ENCODE measurements around the gene NOS1AP. TPM values are rescaled to one million over a fixed set of nuclear protein-coding genes. Genes with fewer than 3 reads are reported as not detected.

NOS1AP gene
- total RNA-seq, 1 experiment from 2014 or later: 2.6 TPM

- Histone ChIP-seq H2AFZ (ENCODE audit: low read length) (no peak overlapping the region), H3K36me3 (ENCODE audit: low read depth, low read length) (no peaks in the 10 kb centered on the region), H4K20me1 (ENCODE audit: low read length) (no peaks in the 10 kb centered on the region), H3K4me1 (ENCODE audit: insufficient read depth, low read length) (no peaks in the 10 kb centered on the region), H3K9me3 (ENCODE audit: low read length) (no peaks in the 10 kb centered on the region), H3K27ac (ENCODE audit: low read length) (no peak overlapping the region), H3K4me3 (ENCODE audit: low read length) (no peak overlapping the region), H3K79me2 (ENCODE audit: low read length) (no peaks in the 10 kb centered on the region), H3K9ac (ENCODE audit: low read length) (no peak overlapping the region), H3K4me2 (ENCODE audit: low read length) (no peak overlapping the region), H3F3A (ENCODE audit: low read length, unreplicated experiment) (no peaks in the 10 kb centered on the region), H3K9me2 (replicated peaks; ENCODE audit: low read length) (no peaks in the 10 kb centered on the region), H3K27me3 (ENCODE audit: low read length) (no peaks in the 10 kb centered on the region)
- intact Hi-C loops (cut with micrococcal nuclease): no loop called here
- BruUV-seq (replicated peaks): no TSS peak
- POLR2A ChIA-PET (ENCODE audit: unreplicated experiment): no interaction called here
- TF ChIP-seq EZH2phosphoT487 (IDR thresholded peaks at IDR 0.05; ENCODE audit: borderline replicate concordance, low read length) (no peak), CTCF (conservative IDR thresholded peaks at IDR 0.05; ENCODE audit: low read depth, low read length) (no peak), EZH2 (IDR thresholded peaks at IDR 0.05; ENCODE audit: low read length, unreplicated experiment) (no peak)
- CTCF ChIA-PET: no interaction called here
- no peak for ATAC-seq
- no peak for DNase-seq
Measured at GRCh38 chr1:162364498-162364897, 295.0 kb downstream of the NOS1AP start.

GRCh38 chr1:162365284-162366020 is 296.0 kb downstream of the NOS1AP start:
- no peaks in the 10 kb centered on the region for H3K79me2 ChIP-seq (ENCODE audit: low read length)
- no peaks in the 10 kb centered on the region for H3K9me3 ChIP-seq (ENCODE audit: low read length)
- H3F3A ChIP-seq (ENCODE audit: low read length, unreplicated experiment): no peaks in the 10 kb centered on the region
- H3K27ac ChIP-seq (ENCODE audit: low read length): no peak overlapping the region
- TF ChIP-seq CTCF (conservative IDR thresholded peaks at IDR 0.05; ENCODE audit: low read depth, low read length): no peak
- no peak overlapping the region for H3K4me3 ChIP-seq (ENCODE audit: low read length)
- no peak overlapping the region for H3K4me2 ChIP-seq (ENCODE audit: low read length)
- no peak overlapping the region for H3K9ac ChIP-seq (ENCODE audit: low read length)
- H2AFZ ChIP-seq (ENCODE audit: low read length): no peak overlapping the region
- no peaks in the 10 kb centered on the region for H4K20me1 ChIP-seq (ENCODE audit: low read length)
- no peak for ATAC-seq
- no peaks in the 10 kb centered on the region for H3K36me3 ChIP-seq (ENCODE audit: low read depth, low read length)
- BruUV-seq (replicated peaks): no TSS peak
- no peaks in the 10 kb centered on the region for H3K4me1 ChIP-seq (ENCODE audit: insufficient read depth, low read length)
- DNase-seq: no peak
- ChIA-PET CTCF (interaction anchor here (0.8 kb wide), 1 partner anchor 8 kb away, joined by 3 read pairs; no protein-coding TSS in a partner anchor), POLR2A (ENCODE audit: unreplicated experiment) (no interaction called here)
- H3K9me2 ChIP-seq (replicated peaks; ENCODE audit: low read length): no peaks in the 10 kb centered on the region
- intact Hi-C loops (cut with micrococcal nuclease): no loop called here
- H3K27me3 ChIP-seq (ENCODE audit: low read length): no peaks in the 10 kb centered on the region

GRCh38 chr1:162366149-162366548 is 296.7 kb downstream of the NOS1AP start:
- Histone ChIP-seq H4K20me1 (ENCODE audit: low read length) (no peaks in the 10 kb centered on the region), H3K9ac (ENCODE audit: low read length) (no peak overlapping the region), H3K79me2 (ENCODE audit: low read length) (no peaks in the 10 kb centered on the region), H3K36me3 (ENCODE audit: low read depth, low read length) (no peaks in the 10 kb centered on the region), H3F3A (ENCODE audit: low read length, unreplicated experiment) (no peaks in the 10 kb centered on the region), H3K4me3 (ENCODE audit: low read length) (no peak overlapping the region), H3K4me2 (ENCODE audit: low read length) (no peak overlapping the region), H3K4me1 (ENCODE audit: insufficient read depth, low read length) (no peaks in the 10 kb centered on the region), H2AFZ (ENCODE audit: low read length) (no peak overlapping the region), H3K9me3 (ENCODE audit: low read length) (no peaks in the 10 kb centered on the region), H3K27me3 (ENCODE audit: low read length) (no peaks in the 10 kb centered on the region), H3K9me2 (replicated peaks; ENCODE audit: low read length) (no peaks in the 10 kb centered on the region), H3K27ac (ENCODE audit: low read length) (no peak overlapping the region)
- DNase-seq (no peak), ATAC-seq (no peak)
- ChIA-PET CTCF (no interaction called here), POLR2A (ENCODE audit: unreplicated experiment) (no interaction called here)
- intact Hi-C loops (cut with micrococcal nuclease): no loop called here
- no TSS peak for BruUV-seq (replicated peaks)
- TF ChIP-seq EZH2phosphoT487 (IDR thresholded peaks at IDR 0.05; ENCODE audit: borderline replicate concordance, low read length) (no peak), CTCF (conservative IDR thresholded peaks at IDR 0.05; ENCODE audit: low read depth, low read length) (no peak), EZH2 (IDR thresholded peaks at IDR 0.05; ENCODE audit: low read length, unreplicated experiment) (no peak)
